GM20431 (cell line): ENCODE data around the gene TUBA4A.
"Not testable (repeated sequence)": the region's sequence is repeated elsewhere in the genome, so short reads cannot be mapped to it uniquely, and the experiment has no call there.

ENCODE experiments used
- in situ Hi-C: fragments of 300-500 bp; cut with MseI, MboI; formaldehyde crosslinking; loops from one replicate; pipeline ENCODE4 v1.15.0; 2020; ENCODE audit warnings: low sequenced_read_pairs; ENCODE audit not compliant: unreplicated experiment

TUBA4A gene

GRCh38 chr2:219216535-219216915, 37.2 kb downstream of the TUBA4A start:
- in situ Hi-C loops: no loop called here

GRCh38 chr2:219215871-219216534, 37.7 kb downstream of the TUBA4A start:
- in situ Hi-C loops: no loop called here

DNA sequence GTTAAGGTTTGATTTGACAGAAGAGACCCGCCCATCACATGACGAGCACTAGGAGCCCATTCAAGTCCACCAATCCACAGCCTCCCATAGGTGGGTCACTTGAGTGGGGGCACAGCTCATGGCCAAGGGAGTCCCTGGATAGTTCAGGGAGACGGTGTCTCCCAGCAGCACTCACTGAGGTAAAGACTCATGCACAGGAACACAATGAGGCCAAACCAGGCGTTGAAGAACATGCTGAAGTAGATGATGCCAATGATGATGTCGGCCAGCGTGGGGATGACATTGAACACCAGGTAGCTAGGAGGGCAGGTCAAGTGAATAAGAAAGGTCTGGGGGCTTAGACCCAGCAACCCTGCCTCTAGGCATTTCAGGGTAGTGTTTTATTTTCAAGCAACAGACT, 38.9 kb downstream of the TUBA4A start:
- in situ Hi-C loops: no loop called here

DNA sequence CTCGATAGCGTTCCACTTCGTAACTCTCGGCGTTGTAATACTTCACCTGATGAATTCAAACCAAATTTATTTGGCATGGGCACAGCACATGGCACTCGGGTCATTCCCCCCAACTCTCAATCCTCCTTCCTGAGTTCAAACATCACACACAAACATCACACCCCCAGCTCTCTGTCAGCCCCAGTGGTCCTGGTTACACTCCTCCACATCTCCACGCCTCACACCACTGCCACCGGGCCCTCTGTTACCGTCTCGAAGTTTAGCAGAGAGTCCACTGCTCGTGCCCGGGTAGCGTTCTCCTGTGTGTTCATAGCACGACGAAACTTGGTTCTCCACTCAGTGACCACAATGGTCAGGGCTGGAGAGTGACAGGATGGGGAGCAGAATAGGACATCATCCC, 39.6 kb downstream of the TUBA4A start:
- in situ Hi-C loops: no loop called here

- in situ Hi-C loops: no loop called here
Measured at GRCh38 chr2:219213486-219214071, 40.1 kb downstream of the TUBA4A start.

GRCh38 chr2:219213026-219213415, 40.7 kb downstream of the TUBA4A start:
- in situ Hi-C loops: no loop called here

DNA sequence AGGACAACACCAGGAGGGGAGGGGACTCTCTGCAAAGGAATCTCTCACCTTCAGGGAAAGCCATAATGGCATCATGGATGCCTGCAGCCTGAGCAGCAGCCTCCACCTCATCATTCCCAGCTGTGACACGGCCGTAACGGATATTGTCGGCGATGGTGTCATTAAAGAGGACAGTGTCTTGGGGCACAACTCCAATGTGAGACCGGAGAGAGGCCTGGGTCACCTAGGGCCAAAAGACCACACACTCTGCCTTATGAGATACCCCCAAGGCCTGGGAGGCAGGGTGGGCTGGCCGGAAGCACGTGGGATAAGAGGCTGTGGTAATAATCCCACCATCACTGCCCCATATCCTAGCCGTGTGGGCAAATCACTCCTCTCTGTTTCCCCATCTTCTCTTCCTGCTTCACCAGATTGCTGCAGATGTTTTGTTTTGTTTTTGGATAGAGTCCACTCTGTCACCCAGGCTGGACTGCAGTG, 42.8 kb downstream of the TUBA4A start:
- in situ Hi-C loops: no loop called here

GRCh38 chr2:219210196-219210885, 43.4 kb downstream of the TUBA4A start:
- in situ Hi-C loops: no loop called here

- in situ Hi-C loops: no loop called here
Measured at GRCh38 chr2:219209236-219210195, 44.2 kb downstream of the TUBA4A start.

- in situ Hi-C loops: no loop called here
Measured at GRCh38 chr2:219207884-219208740, 45.6 kb downstream of the TUBA4A start.

DNA sequence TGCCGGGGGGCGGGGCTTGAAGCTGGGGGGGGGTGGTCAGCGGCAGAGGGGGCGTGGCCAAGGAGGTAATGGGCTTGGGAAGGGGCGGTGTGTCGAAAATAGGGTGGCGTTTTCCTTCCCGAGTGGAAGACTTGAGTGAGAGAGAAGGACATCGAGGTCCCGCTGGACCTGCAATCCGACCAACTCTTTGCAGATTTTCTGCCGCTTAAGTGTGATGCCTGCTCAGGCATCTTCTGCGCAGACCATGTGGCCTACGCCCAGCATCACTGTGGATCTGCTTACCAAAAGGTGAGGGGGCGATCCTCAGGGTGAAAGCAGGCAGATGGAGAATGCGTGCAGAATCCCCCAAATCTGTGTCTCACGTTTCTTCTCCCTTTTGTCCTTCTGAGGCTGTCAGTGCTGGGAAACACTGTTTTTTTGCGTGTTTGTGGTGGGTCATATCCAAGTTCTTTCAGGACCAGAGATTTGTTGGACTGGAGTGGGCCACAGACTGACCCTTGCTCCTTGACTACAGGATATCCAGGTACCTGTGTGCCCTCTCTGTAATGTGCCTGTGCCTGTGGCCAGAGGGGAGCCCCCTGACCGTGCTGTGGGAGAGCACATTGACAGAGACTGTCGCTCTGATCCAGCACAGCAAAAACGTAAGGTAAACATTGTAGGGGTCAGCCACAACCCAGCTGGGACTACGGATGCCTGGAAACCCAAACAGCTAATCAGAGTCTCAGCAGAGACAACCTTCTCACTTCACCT, 46.4 kb downstream of the TUBA4A start:
- in situ Hi-C loops: no loop called here

DNA sequence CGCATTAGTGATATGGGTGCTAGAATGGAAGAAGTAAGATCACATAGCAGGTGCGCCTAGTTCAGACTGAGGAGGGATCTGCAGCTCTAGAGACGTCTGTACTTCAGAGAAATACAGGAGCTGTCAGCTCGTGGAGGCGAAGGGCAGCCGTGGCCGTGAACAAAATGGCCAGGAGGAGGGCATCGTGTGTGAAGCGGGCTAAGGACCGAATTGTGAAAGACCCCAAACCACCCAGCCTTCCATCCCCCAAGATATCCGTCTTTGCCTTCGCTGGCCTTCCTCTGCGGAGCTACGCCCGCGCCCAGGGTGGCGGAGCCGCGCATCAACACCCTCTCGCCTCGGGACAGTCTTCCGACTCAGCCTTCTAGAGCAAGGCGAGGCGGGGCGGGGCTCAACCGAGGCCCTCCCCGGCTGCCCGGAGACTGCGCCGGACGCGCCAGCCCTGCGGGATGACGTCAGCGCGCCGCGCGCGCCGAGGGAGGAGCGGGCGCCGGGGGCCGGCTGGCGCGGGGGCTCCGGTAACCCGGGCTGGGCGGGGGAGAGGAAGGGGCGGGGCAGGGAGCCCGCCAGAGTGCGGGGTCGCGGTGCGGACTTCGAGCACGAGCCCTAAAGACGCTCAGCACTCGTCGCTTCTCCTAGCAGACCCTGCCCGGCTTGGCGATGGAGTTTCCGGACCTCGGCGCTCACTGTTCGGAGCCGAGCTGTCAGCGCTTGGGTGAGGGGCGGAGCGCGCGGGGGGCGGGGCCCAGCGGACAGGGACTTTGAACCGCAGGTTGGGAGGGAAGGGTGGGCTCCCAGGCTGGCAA, 47.2 kb downstream of the TUBA4A start, which contains the start of gene ZFAND2B:
ZFAND2B (plus strand) TSS at position 455 of the 806 bp plus-strand sequence; CDS start at position 661, 206 bp downstream.
- in situ Hi-C loops: no loop called here

- in situ Hi-C loops: no loop called here
Measured at GRCh38 chr2:219205981-219206327, 47.8 kb downstream of the TUBA4A start.

DNA sequence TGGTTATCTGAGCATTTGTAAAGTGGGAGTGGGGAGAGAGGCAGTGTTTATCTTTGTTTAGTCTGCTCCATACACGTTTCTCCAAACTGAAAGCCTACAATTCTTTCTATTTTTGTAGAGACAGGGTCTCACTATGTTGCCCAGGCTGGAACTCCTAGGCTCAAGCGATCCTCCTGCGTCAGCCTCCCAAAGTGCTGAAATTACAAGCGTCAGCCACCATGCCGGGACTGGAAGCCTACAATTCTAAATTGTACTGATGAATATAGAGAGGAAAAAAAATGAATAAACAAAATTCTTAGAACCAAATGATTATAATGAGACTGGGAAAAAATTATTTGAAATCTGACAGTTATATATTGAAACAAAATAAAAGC, 48.6 kb downstream of the TUBA4A start:
- in situ Hi-C loops: no loop called here

GRCh38 chr2:219204425-219205164, 49.1 kb downstream of the TUBA4A start:
- in situ Hi-C loops: no loop called here

- in situ Hi-C loops: not testable (repeated sequence)
Measured at GRCh38 chr2:219201331-219201730, 52.4 kb downstream of the TUBA4A start.
